Measurements from ENCODE around the gene TMPRSS11B. TPM values are rescaled to one million over a fixed set of nuclear protein-coding genes. Genes with fewer than 3 reads are reported as not detected.

The TMPRSS11B gene
- total RNA-seq, 2 donors from 2014 or later = not detected

GRCh38 chr4:68176904-68177303 lies 68.6 kb downstream of the TMPRSS11B start:
- no peak for TF ChIP-seq CTCF (IDR thresholded peaks at IDR 0.05)
- no peak for DNase-seq (ENCODE audit: low spot score)

More at GRCh38 chr4:68176904-68177303, 68.6 kb downstream of the TMPRSS11B start:
- no peaks in the 10 kb centered on the region for H3K36me3 ChIP-seq
- no peak for ATAC-seq (ENCODE audit: insufficient number of reproducible peaks, low FRiP score, low read depth)
- no peak overlapping the region for H3K27ac ChIP-seq
- no peaks in the 10 kb centered on the region for H3K9me3 ChIP-seq
- no peaks in the 10 kb centered on the region for H3K27me3 ChIP-seq (replicated peaks; ENCODE audit: insufficient read depth)
- H3K4me1 ChIP-seq (ENCODE audit: control insufficient read depth in 1 of 2, low read depth in 2 of 2) = no peaks in the 10 kb centered on the region
- H3K4me3 ChIP-seq = no peak overlapping the region

Other genes starting within 250 kb of the TMPRSS11B start
- under 1 TPM in 1 of 2 donors, not detected in 1; 0.28 TPM for gene TMPRSS11F, start 115.8 kb downstream of the TMPRSS11B start, total RNA-seq
- 10 to 100 TPM; 37.0 to 89.9 TPM for gene YTHDC1, start 104.4 kb upstream of the TMPRSS11B start, total RNA-seq
- not detected for gene TMPRSS11E, start 201.8 kb upstream of the TMPRSS11B start, total RNA-seq